Measurements from ENCODE around the gene DRAP1.

GRCh38 chr11:65891219-65892136, 27.7 kb upstream of the DRAP1 start:
- TF ChIP-seq CTCF (IDR thresholded peaks at IDR 0.05; ENCODE audit: low read depth, low read length, poor library complexity, severe bottlenecking) (peak; percentile 88), EZH2phosphoT487 (IDR thresholded peaks at IDR 0.05; ENCODE audit: borderline replicate concordance, low read length) (no peak)

Data from DOHH2 (cell line).